Measurements from ENCODE around the gene OR2G2. TPM values are rescaled to one million over a fixed set of nuclear protein-coding genes. Genes with fewer than 3 reads are reported as not detected.

Gene OR2G2
- total RNA-seq, 1 experiment from 2014 or later = not detected

- no peak for TF ChIP-seq CTCF (conservative IDR thresholded peaks at IDR 0.05)
- H2BK120ac ChIP-seq (ENCODE audit: low read depth, low read length, poor library complexity, severe bottlenecking) = no peak overlapping the region
- no peak overlapping the region for H3K27ac ChIP-seq (ENCODE audit: insufficient read length, low read depth, low read length)
- no peak overlapping the region for H3K56ac ChIP-seq (ENCODE audit: insufficient read length, low read depth, low read length)
- Mint-ChIP-seq H3K36me3 (ENCODE audit: insufficient read depth in 1 of 3, low read depth in 3 of 3) (no peaks in the 10 kb centered on the region; a peak in 1 of 7 replicates), H3K27ac (no peak overlapping the region), H3K27me3 (ENCODE audit: low read depth) (no peaks in the 10 kb centered on the region; the same call in 1 of the 2 replicates), H3K9me3 (peaks cover 8 to 9% of the 10 kb centered on the region in 2 experiments; a peak in 4 of 5 replicates), H3K4me3 (no peak overlapping the region), H3K4me1 (peaks cover 0 to 3% of the 10 kb centered on the region in 2 experiments; a peak in 2 of 4 replicates)
- H3K4ac ChIP-seq (ENCODE audit: low read depth, low read length) = no peak overlapping the region
- no peaks in the 10 kb centered on the region for H4K20me1 ChIP-seq (ENCODE audit: control insufficient read depth, insufficient read depth, insufficient read length)
- H2AFZ ChIP-seq (ENCODE audit: low read length) = no peak overlapping the region
- H4K8ac ChIP-seq (replicated peaks; ENCODE audit: insufficient read length, low read depth, low read length) = no peak overlapping the region
- H2BK20ac ChIP-seq (ENCODE audit: low read depth, low read length, poor library complexity, severe bottlenecking) = no peak overlapping the region
- H3K4me1 ChIP-seq (ENCODE audit: insufficient read depth, low read length) = no peaks in the 10 kb centered on the region; the same call in 1 of the 2 replicates
- H3K9me3 ChIP-seq (ENCODE audit: control insufficient read depth, low read depth, low read length) = no peaks in the 10 kb centered on the region
- H3K23ac ChIP-seq (ENCODE audit: insufficient read length, low read depth, low read length) = no peak overlapping the region
- DNase-seq = no peak
- H2BK5ac ChIP-seq (ENCODE audit: insufficient read length, low read length) = no peak overlapping the region
- no peaks in the 10 kb centered on the region for H3K23me2 ChIP-seq (ENCODE audit: insufficient read length, low read depth, low read length, poor library complexity, severe bottlenecking)
- H3T11ph ChIP-seq (ENCODE audit: low read length) = no peak overlapping the region
- H2BK12ac ChIP-seq (ENCODE audit: insufficient read length, low read depth, low read length) = no peak overlapping the region
- H4K5ac ChIP-seq (ENCODE audit: insufficient read length, low read depth, low read length) = no peak overlapping the region
- no peak overlapping the region for H3K9ac ChIP-seq (ENCODE audit: extremely low read depth, insufficient read length, low read length)
- H3K14ac ChIP-seq (ENCODE audit: insufficient read depth, low read length) = no peak overlapping the region
- no peaks in the 10 kb centered on the region for H3K79me2 ChIP-seq (ENCODE audit: insufficient read depth, low read length)
- H3K27me3 ChIP-seq (ENCODE audit: insufficient read depth, low read length) = no peaks in the 10 kb centered on the region
- WGBS (ENCODE audit: extremely low coverage, insufficient read length, low lambda C conversion rate) = no CpG with 5 or more reads among the region's 1 CpG
- no peak overlapping the region for H2AK5ac ChIP-seq (ENCODE audit: insufficient read length, low read length)
- H3K18ac ChIP-seq (ENCODE audit: insufficient read length, low read depth, low read length) = no peak overlapping the region
- H2BK15ac ChIP-seq (ENCODE audit: low read depth, low read length) = no peak overlapping the region
- H3K4me2 ChIP-seq (ENCODE audit: insufficient read depth, insufficient read length, low read length) = no peak overlapping the region
- H4K91ac ChIP-seq (ENCODE audit: insufficient read length, low read depth, low read length) = no peak overlapping the region
- H3K79me1 ChIP-seq (ENCODE audit: insufficient read depth, low read depth, low read length, poor library complexity, severe bottlenecking) = no peaks in the 10 kb centered on the region
Observed at GRCh38 chr1:247574236-247574635, 13.9 kb upstream of the OR2G2 start.
